GM15510 (cell line): Measurements from ENCODE around the gene PIP4K2A.

Experiments
- POLR2A ChIP-seq: IDR thresholded peaks from 3 replicates; pipeline ENCODE4 v1.6.1; 2011; ENCODE audit warnings: borderline replicate concordance; ENCODE audit not compliant: insufficient read length; ENCODE audit errors: extremely low read depth

Gene PIP4K2A

DNA sequence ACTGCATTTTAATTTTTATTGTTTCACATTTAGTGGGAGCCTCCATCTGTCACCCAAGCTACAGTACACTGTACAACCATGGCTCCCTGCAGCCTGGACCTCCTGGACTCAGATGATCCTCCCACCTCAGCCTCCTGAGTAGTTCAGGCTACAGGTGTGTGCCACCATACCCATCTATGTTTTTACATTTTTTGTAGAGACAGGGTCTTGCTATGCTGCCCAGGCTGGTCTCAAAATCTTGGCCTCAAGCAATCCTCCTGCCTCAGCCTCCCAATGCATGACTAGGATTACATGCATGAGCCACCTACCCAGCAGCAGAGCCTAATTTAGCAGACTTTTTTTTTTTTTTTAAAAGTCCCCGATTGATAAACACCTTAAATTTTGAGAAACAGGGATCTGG lies 5.6 kb downstream of the PIP4K2A start:
- TF ChIP-seq POLR2A: no peak

DNA sequence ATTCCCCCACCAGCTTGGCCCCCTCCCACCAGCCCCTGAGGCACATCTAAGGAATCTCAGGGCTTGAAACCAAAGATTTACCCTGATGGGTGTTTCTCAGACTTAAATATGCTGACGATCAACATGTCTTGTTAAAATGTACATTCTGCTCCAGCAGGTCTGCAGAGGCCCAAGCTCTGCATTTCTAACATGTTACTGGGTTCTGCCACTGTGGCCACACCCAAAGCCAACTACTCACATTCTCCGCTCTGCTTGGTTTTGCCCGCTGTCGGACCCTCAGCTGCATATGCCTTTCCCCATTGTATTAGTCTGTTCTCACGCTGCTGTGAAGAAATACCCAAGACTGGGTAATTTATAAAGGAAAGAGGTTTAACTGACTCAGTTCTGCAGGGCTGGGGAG lies 8.9 kb downstream of the PIP4K2A start:
- TF ChIP-seq POLR2A: no peak

DNA sequence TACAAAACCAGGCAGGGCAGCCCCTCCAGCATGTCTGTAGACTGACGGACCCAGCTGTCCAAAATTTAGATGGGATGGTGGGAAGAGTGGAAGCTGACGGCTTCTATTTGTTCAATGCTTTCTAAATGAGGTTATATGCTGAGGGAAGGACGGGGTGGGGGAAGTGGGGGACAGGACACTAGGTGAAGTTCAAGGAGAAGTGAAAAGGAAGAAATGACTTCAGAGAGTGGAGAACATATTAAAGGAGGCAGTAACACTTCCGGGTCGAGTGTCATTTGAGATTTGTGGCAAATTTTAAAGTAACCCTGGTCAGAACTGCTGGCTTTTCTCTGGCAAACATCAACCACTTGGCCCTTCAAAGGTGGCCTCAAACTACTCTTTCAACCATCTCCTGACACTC lies 9.4 kb downstream of the PIP4K2A start:
- no peak for TF ChIP-seq POLR2A

DNA sequence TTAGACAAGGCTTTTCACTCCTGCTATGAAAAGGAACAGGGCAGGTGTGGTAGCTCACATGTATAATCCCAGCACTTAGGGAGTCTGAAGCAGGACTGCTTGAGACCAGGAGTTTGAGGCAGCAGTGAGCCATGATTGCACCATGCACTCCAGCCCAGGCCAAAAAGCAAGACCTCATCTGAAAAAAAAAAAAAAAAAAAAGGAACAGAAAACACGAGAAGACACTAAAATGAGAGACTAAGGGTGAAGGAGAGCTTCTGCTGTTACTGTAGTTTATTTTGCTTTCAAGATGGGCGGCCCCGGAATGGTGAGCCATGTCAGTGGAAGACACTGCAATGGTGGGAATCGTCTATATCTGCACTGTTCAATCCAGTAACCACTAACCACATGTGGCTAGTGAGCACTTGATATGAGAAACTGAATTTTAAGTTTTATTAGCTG lies 9.9 kb downstream of the PIP4K2A start:
- TF ChIP-seq POLR2A: no peak

DNA sequence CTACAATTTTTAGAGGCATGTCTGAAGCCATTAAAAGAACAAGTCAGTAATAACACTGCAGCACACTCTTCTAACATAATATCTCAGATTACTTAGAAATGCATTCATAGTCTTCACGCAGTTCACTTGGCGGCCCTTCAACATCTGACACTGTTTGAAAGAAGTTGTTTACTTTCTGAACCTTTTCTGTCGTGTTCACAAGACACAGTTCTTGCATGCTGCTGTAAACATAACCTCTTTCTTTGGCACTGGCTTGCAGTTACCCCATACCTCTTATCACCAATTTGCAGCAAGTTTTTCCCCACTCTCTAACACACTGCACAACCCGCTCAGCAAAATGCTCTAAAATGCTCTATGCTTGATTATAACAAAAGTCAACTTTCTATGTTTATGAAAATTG lies 12.0 kb downstream of the PIP4K2A start:
- TF ChIP-seq POLR2A: no peak

DNA sequence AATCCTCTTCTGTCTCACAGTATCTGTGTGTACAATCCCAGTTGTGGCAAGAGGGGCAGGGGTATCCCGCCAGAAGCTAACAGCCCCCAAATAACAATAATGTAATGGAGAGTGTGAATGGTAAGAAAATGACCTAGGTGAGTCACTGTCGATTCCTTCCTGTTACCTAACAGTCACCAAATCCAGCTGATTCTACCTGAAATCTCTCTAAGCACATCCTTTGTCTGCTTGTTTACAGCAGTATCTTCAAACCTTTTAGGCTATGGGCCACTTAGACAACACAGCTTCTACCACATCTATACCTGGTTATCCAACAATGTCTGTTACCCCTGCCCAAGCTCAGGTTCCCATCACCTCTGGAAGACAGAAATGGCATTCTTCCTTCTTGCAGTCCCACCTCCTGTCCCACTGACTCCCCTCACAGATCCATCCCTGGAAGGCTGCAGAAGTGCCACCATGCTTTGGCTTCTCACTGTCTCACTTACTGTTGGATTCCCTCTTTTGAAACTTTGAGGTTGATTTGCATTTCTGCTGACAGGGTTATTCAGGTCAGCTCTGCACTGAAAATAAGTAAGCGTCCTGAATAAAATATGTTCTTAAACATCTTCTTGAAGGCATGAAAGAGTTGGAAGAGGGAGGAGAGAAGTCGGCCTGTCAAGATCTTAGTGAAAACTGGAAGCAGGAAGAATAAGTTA lies 13.1 kb downstream of the PIP4K2A start:
- no peak for TF ChIP-seq POLR2A

DNA sequence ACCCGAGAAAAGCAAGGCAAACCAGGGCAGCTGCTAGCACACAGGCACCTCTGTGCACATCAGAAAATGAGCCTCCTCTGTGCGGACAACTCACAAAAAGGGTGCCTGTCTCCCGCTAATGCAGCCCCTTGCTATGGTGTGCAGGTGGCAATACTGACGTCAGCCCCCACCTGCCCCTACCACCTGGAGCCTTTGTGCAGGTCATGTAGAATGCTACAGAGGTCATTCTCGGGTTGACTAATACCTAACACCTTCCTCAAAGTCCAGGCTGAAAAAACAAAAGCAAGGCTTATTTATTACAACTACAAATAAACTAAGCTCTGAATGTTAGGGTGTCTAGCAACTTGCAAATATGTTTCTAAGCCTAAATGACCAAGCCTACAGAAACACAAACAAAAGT lies 13.9 kb downstream of the PIP4K2A start:
- no peak for TF ChIP-seq POLR2A

DNA sequence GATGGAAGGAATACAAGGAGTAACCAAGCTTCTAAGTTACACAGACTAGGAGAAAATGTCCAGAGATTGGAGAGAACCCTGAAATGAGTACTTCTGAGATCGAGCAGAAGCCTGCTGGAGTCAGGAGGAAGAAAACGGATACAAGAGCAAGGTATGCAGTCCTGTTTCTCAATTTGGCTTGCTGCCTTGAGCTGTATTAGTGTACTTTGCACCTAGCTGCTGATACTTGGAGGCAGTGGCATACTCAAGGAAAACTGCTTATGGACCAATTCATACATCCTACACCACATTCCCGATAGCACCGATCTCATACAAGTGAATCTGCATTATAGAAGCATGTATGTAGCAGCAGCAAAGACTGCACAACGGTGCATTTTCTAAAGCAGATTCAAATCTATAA lies 14.4 kb downstream of the PIP4K2A start:
- no peak for TF ChIP-seq POLR2A

DNA sequence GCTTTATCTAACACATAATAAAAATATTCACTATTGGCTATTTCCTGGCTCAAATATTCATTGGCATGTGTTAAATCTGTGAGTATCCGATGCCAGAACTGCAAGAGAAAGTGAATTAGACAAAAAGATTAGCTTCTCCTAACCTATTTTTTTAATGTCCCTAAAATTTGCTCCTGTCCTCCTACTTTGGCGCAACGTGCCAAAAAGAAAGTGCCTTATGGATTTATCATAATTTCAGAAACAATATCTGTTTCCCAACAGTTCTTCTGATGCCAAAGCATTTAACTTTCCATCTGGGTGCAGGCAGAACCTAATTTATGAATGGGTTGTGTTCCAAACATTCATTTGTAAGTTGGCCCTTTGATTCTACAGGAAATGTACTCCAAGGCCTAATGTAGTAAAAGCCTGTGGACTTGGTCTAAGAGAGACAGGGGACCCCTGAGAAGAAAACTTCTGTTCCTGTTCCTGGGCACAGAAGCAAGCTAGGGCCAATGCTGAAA lies 15.4 kb downstream of the PIP4K2A start:
- TF ChIP-seq POLR2A: no peak

DNA sequence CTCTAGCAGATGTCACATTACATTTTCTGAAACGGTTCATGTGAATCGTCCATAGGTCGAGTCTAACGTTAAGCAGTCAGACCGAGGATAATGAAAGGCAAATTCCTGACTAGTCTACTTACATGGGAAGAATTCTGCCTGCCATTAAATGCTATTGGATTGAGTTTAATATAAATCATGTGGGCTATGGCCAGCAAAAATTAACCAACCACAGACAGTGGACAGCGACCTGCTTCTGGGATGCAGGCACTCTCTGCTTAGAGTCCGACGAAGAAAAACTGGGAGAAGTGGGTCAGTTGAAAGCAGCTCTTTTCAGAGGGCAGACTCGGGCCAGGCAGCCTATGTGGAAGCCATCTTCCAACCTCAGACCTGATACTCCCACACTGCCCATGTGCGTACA lies 16.6 kb downstream of the PIP4K2A start:
- TF ChIP-seq POLR2A: no peak

DNA sequence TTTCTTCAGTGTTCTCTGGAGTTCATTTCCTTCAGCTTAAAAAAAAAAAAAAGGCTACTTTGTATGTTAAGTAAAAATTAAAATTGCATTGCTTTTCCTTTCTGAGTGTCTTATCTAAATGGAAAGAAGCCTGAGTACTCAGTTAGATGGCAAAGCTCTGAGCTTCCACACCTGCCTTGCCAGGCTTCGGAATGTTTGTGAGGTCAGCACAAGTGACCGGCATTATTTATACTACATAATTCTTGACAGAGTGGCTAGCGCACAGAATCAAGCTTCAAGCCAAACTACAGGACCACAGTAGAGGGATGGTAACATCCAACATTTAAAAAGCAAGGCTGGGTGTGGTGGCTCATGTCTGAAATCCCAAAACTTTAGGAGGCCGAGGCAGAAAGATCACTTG lies 17.3 kb downstream of the PIP4K2A start:
- TF ChIP-seq POLR2A: no peak

DNA sequence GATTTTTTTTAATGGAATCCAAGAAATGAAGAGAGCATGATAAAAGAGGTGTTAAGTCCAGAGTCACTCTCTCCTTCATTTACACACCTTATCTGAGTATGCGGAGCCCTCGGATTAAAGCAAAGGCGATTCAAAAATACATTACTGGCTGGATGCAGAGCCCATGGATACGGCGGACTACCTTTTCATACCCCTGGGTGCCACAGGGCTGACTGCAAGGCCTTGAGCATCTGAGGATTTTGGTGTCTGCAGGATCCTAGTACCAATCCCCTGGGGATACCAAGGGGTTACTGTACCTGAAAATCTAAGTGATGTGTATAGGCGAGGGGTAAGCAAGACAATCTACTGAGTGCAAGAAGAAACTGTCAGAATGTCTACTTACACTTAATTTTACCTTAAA lies 20.5 kb downstream of the PIP4K2A start:
- no peak for TF ChIP-seq POLR2A

DNA sequence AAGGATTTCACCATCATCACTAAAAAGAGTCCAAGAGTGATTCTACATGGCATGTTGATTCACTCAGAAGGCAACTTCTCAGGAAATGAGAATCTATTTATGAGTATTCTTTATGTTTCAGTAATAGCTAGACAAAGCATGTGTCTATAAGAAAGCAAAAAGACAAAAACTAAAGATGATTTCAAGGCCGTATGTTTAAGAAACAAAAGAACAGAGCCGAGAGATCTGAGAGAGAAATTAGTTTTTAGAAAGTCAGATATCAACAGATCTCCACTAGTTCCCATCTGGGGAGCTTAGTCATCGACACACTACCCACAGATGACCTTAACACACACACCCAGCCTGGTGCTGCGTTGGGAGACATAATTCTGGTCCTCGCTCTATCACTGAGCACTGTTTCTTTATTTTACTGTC lies 21.0 kb downstream of the PIP4K2A start:
- TF ChIP-seq POLR2A: no peak

DNA sequence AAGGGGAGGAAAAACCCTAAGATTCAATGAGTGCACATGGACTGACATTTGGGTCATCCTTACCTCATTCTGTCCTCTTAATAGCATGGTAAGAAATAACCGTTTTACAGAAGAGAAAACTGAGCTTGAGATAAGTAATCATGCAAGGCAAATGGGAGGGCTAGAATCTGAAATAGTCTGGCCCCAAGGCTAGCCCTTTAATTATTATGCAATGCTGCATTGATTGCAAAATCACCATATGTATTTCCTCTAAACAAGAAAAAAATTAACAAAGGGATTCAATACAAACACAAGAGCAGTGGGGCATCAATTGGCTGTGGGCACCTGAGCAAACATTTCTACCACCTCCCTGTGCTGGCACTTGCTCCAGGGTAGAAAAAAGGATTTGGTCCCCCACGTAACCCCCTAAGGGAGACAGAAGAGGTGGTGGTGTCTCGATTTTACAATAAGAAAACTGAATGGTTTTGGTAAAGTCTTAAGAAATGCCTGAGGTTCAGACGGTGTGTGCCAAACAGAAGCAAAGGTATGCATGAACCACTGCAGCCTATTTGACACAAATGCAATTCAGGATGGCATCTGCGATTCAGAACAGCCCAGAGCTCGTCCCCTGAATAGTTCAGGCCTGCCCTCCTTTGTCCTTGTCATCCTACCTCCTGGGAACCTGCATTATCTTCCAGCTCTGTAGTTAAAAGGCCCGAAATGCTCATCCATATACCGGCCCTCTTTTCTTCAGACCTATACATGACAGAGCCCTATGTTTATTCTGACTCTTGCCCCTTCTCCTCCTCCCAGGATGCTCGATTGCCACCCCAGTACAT lies 23.6 kb downstream of the PIP4K2A start:
- TF ChIP-seq POLR2A: no peak

DNA sequence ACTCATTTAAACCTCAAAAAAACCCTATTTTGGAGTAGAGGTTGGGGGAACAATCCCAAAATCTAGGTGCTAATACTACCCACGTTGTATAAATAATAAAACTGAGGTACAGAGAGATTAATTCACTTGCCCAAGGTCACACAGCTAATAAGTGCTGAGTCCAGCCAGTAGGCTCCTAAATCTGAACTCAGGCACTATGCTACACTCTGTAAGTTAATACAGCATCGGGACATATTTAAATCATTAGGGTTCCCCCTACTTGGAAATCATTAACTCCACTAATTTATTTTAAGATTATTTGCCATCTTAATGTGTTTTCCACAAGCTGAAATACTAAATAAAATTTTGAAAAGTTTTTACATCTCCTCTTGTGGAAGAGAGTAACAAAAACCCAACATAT lies 24.2 kb downstream of the PIP4K2A start:
- no peak for TF ChIP-seq POLR2A

DNA sequence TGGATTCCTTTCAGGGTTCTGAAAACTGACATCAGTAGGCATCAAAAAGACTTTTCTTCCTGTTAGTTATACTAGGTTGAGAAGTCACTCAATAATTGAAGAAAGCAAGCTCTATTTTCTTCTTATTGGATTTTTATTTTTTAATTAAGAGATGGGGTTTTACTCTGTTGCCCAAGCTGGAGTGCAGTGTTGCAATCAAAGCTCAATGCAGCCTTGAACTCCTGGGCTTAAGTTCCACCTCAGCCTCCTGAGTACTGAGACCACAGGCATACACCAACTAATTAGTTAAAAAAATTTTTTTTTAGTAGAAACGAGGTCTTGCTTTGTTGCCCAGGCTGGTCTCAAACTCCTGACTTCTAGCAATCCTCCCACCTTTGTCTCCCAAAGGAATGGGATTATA lies 28.0 kb downstream of the PIP4K2A start:
- TF ChIP-seq POLR2A: no peak
